T-helper 2 cell (primary cell): Measurements from ENCODE around the gene IMP4.
"Not testable (repeated sequence)": the region's sequence is repeated elsewhere in the genome, so short reads cannot be mapped to it uniquely, and the experiment has no call there.

Experiments
- DNase-seq, 5 experiments: peaks; one replicate each; pipeline versions ENCODE4 v3.0.0 to v3.0.0-alpha.2; 2012 to 2022
- total RNA-seq, 2 donors: gene quantifications; one replicate each; lab custom pipeline; 2026; lab: John Stamatoyannopoulos, UW

IMP4 gene, protein sequence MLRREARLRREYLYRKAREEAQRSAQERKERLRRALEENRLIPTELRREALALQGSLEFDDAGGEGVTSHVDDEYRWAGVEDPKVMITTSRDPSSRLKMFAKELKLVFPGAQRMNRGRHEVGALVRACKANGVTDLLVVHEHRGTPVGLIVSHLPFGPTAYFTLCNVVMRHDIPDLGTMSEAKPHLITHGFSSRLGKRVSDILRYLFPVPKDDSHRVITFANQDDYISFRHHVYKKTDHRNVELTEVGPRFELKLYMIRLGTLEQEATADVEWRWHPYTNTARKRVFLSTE
- total RNA-seq = 54.1 to 64.2 reads per million in 2 donors

DNA sequence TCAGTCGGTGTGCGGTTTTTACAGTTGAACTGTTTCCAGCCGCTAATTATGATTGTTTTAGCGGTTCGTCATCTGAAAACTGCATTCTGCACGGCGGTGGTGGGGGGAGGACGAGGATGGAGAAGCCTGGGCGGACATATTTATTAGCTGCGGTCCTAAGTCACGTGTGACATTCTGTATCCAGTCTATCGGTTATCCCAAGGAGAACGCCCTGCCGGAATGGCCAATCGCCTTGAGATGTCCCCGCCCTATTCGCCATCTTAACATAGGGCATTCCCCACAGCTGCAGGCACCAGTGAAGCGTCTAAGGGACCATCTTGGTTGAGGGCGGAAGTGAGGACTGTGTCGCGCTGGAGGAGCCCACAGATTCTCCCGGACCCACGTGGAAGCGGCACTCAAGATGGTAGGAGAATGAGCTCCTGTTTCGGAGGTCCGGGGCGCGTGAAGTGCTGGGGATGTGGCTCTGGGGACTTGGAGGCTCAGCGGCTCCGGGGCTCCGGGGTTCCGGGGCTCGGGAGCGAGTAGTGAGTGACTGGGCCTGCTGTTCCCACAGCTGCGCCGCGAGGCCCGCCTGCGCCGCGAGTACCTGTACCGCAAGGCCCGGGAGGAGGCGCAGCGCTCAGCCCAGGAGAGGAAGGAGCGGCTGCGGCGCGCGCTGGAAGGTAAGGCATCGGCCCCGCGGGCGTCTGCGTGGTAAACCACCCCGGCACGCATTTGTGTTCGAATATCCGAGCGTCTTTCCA is at the start of gene IMP4:
Gene IMP4 (plus strand): TSS at position 365 of the 743 bp plus-strand sequence. CDS start 36 bp downstream, at position 401.
- DNase-seq = peak; percentile 69 to 99 (median 94)

DNA sequence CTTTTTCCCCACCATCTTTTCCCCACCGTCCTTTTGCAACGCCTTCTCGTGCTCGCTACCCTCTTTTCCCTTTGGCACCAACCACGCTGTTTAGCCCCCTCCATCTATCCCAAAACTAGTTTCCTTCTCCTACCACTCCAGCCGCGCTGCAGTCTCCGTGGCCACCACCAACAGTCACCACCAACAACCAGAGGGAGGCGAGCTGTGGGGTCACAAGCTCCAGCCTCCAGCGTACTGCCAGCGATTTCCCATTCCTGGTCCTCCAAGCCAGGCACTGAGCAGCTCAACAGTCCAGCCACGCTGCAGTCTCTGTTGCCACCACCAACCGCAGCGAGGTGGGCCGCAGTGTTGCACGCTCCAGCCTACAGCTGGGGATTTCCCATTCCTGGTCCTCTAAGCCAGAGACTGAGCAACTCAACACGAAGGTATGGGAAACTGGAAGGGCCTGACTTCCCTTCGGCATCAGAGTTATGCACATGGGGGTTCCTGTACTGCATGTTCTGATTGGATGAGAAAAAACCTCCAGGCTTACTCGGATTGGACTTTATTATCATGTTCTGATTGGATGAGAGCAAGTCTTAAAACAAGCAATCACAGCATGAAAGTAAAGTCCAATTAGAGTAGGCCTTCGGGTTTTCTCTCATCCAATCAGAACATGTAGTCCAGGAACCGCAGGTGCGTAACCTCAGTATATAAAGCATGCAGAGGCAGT is 42.3 kb upstream of the IMP4 start:
- DNase-seq = no peak

DNA sequence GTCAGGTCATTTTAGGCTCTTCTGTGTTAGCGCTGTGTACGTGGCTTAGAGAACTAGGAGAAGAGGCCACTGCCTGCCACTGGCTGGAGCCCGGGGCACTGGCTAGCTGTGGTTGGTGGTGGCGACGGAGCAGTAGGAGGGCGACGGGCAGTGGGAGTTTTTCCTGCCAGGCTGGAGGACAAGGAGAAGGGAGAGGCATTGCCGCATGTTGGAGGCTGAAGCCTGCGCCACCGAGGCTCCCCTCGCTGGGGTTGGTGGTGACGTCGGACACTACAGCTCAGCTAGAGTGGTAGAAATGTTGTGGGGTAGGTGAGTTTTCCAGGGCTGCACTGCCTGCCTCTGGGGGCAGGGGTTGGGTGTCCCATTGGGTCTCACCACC is 41.7 kb upstream of the IMP4 start:
- no peak for DNase-seq

DNA sequence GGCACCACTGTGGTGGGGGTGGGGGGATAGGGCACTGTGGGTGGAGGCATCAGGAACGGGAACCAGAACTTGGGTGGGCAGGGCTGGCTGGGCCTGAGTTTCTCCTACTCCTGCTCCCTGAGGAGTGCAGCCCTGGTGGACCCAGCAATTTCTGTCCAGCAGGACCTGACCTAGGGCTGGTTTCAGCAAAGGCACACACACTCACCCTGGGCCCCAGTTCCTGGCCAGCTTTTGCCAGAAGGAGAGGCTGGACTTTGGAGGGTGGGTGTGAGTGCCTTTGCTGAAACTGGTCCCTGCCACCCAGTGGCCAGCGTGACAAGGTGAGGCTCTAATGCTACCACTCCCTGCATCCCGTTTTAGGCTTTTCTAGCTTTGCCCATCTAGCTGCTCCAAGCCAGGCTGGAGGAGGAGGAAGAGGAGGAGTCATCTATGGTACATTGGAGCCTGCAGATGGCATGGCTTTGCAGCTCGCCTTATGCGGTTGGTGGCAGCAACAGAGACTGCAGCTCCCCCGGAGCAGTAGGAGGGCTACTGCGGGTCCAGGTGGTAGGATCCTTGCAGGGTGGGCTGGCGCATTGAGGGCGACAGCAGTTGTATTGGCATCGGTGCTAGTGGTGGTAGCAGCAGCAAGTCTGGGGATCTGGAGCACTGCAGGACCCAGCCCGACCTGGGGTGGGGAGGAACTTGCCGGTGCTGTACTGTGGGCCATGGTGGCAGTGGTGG is 40.4 kb upstream of the IMP4 start:
- DNase-seq = no peak

DNA sequence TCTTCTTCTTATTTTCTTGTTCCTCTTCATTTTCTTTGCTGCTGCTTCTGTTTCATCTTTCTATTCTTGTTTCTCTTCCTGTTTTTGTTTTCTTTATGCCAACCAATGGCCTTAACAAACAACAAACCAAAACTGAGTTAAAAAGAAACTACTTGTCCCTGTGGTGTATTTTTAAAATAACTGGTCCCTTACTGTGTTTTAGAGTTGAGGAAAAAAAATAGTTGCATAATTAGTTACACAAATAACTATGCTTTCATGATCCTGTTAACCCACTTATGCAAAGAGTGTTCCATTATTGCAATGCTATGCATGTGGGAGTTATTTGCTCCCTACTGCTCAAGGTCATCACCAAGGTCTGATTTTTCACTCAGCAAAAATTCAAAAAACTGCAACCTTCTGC is 39.5 kb upstream of the IMP4 start:
- no peak for DNase-seq

DNA sequence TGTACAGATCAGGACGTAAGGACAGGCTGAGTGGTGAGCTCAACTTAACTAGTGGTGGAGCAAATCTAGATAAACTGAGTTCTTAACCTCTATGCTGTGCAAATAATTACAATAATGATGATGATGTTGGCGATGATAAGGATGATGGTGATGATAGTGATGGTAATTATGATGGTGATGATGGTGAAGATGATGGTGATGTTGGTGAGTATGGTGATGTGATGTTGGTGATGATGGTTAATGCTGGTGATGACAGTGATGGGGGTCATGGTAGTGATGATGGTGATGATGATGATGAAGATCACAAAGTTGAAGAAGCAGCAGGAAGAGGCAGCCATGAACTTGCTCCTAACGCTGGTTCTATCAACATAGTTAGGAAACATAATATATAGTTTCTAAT is 38.0 kb upstream of the IMP4 start:
- no peak for DNase-seq

DNA sequence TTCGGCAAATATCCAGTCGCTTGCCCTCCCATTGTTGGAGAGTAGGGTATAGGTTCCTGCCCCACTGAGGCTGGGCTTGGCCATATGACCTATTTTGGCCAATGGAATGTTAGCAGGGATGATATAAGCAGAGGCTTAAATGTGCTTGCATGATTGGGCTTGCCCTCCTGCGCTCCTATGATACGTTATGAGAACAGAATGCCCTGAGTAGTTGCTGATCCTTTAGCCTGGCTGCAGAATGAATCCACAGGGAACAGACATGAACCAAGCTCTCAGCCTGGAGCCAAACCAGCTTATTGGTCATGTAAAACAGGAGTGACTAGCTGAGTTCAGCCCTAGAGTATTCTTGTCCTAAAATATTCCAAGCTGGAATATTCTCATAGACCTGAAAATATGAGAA is 34.8 kb upstream of the IMP4 start:
- DNase-seq = no peak

DNA sequence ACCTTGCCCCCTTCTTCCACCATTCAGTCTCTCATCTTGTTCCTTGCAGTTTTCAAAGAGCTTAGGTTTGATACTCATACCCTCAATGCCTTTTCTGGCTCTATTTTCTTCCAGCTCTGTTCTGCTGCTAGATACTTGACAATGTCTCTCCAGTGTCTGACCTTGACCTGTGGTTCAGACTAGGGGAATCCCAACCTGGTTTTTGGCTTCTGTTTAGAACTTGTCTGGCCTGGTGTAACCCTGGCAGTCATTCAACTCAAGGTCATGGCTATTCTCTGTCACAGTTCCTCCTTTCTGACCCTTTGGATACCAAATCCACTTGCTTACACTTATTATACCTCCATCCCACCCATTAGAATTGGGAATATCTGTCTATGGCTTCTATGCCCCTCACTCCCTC is 31.8 kb upstream of the IMP4 start:
- no peak for DNase-seq

DNA sequence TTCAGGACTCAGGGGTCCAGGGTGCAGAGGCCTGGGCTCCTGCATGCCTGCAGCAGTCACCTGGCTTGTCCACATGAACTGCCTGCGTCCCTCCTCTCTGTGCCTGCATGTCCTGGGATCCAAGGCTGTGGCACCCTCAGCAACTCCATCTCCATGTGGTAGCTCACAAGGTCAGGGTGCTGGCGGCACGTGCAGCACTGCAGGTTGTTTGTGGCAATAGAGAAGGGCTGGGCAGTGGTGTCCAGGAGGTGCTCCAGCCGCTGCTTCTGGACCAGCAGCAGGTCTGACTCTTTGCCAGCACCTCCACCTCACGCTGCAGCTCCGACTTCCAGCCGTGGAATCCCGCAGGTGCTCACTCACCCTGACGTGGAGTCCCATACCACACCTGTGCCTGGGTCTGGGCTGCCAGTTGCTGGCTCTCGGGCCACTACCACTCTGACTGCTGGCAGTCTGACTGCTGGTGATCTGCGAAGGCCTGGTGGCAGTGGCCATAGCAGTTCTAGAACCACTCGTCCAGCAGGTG is 28.8 kb upstream of the IMP4 start:
- DNase-seq = no peak

DNA sequence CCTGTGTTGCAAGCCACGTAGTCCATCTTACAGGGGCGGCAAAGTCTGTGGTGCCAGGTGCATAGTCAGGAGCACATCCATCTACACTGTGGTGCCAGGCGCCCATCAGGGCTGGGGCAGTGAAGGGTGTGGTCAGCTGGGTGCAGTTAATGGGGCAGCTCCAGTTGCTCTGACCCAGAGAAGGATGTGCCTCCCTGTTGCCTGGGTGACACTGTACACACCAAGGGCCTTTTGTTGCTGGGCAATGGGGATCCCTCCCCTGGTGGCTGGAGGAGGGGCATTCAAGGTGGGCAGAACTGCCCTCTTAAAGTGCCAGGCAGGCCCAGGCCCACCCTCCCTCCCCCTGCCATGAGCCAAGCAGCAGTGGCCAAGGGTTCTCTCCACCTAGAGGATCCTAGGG is 28.3 kb upstream of the IMP4 start:
- no peak for DNase-seq

DNA sequence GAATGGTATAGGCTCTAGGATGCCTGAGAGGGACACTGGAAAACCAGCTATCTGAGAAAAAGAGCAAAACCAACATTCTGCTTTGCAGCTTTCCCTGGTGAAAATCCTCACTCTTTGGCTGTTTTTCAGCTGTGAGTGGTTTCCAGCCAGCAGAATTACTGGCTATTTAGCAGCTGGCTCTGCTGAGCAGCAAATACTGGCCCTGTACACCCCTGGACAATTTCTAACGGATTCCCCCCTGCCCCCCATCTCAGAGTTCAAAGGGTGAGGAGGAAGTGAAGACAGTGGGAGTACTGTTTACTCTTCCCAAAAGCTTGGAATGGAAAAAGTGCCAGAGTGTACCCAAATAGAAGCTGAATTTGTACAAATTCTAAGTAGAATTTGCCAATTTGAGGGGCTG is 26.1 kb upstream of the IMP4 start:
- no peak for DNase-seq

DNA sequence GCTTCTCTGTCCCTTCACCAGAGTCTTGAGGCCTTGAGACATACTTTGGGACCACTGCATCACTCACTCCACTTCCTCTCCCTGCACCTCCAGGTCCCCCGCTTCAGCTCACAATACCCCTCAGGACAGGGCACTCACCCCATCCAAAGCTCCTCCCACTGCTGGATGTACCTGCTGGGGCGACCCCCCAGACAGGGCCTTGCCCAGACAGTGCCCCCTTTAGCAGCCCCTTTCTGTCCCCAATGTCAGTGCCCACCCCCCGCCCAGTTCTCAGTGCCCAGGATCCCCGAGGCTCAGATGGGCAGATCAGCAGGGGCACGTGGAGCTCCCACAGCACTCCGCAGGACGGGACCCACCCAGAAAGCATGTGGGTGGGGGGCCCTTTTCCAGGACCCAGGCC is 23.8 kb upstream of the IMP4 start:
- no peak for DNase-seq

DNA sequence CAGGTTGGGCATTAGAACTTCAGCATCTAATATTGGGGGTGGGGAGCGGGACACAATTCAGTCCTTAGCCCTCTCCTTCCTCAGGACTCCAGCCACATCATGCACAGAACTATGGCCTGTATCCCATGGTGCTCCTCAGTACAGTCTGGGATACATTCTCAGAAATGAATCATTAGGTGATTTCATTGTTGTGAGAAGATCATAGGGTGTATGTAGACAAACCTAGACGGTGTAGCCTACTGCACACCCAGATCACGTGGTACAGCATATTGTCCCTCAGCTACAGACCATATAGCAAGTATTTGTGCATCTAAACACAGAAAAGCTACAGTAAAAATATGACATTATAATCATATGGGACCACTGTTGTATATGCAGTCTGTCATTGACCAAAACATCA is 23.2 kb upstream of the IMP4 start:
- no peak for DNase-seq

DNA sequence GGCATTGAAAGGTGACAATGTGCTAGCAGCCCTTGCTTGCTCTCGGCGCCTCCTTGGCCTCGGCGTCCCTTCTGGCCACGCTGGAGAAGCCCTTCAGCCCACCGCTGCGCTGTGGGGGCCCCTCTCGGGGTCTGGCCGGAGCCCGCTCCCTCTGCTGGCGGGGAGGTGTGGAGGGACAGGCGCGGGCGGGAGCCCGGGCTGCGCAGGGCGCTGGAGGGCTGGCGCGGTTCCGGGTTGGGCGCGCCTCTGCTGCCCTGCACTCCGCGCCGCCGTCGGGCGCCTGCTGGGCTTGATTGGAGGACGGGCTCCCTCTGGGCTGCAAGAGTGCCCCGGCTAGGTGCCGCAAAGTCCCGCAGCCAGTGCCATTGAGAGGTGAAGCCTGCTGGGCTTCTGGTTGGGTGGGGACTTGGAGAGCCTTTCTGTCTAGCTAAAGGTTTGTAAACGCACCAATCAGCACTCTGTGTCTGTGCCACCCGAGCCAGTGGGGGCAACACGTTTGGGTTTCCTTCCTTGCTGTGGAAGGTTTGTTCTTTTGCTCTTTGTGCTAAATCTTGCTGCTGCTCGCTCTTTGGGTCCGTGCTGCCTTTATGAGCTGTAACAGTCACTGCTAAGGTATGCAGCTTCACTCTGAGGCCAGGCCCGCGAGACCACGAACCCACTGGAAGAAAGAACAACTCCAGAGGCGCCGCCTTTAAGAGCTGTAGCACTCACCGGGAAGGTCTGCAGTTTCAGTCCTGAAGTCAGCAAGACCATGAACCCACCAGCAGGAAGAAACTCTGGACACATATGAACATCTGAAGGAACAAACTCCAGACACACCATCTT is 14.8 kb upstream of the IMP4 start:
- DNase-seq = no peak

DNA sequence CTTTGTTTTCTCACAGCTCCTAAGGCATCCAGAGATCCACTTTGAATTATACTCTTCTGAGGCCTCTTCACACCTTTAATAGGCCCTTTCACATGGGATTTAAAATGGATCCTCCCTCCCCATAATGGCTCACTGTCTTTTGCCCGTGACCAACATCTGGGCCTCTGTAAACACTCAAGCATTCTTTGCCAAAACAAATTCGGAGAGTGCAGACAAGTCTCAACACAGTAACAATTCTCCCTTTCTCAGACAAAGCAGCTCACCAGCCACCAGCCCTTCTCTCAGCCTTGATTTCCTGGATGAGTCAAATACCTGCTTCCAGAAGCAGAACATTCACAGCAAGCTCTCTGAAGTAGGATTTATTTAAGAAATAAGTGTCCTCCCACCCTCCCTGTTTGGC is 14.0 kb upstream of the IMP4 start:
- DNase-seq = no peak

DNA sequence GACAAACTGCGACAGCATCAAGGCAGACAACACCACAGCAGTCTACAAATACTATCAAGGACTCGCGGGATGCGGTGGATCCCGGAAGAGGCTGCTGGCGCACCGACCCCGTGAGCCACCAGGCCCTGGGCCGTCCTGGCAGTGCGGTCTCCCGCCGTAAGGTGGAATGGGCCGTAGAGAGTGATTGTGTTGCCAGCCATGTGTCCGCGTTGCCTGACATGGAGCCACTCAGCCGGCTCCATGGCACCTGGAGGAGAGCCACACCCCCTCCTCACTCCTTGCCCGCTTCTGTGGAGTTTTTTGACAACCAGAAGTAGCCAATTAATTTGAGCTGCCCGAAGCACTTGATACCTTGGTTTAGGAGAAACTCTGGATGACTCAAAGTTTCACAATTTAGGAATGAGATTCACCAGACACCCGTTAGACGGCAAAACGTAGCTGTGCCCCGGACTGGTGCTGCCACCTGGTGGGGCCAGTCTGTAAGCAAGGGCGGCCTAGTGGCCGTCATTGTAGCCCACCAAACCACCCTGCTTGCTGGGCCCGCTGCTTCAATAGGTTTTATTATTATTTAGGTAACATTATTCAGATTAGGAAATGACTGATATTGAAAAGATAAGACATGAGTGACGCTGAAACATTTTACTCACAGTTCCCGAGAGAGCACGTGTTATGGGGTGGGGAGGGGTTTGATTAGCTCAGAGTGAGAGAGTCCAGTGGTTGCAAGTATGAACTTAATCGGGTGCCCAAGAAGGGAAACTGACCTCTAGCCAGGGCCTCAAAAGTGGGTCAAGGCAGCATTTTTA is 10.2 kb upstream of the IMP4 start:
- DNase-seq = peak; percentile 37 to 69 (median 52)

DNA sequence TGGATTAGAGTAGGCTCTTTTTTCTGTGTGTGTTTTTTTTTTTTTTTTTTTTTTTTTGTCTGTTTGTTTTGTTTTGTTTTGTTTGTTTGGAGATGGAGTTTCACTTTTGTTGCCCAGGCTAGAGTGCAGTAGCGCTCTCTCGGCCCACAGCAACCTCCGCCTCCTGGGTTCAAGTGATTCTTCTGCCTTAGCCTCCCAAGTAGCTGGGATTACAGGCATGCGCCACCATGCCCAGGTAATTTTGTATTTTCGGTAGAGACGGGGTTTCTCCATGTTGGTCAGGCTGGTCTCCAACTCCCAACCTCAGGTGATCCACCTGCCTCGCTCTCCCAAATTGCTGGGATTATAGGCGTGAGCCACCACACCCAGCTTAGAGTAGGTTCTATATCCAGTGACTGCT is 9.4 kb upstream of the IMP4 start:
- not testable (repeated sequence) for DNase-seq

DNA sequence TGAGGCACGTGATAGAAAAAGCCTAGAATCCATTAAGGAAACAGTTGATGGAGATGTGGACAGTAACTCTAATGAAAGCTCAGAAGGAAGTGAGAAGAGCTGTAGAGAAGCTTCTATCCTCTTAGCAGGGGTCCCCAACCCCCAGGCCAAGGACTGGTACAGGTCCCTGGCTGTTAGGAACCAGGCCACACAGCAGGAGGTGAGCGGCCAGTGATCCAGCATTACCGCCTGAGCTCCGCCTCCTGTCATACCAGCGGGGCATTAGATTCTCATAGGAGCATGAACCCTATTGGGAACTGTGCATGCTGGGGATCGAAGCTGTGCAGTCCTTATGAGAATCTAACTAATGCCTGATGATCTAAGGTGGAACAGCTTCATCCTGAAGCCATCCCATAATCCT is 8.7 kb upstream of the IMP4 start:
- DNase-seq = no peak

DNA sequence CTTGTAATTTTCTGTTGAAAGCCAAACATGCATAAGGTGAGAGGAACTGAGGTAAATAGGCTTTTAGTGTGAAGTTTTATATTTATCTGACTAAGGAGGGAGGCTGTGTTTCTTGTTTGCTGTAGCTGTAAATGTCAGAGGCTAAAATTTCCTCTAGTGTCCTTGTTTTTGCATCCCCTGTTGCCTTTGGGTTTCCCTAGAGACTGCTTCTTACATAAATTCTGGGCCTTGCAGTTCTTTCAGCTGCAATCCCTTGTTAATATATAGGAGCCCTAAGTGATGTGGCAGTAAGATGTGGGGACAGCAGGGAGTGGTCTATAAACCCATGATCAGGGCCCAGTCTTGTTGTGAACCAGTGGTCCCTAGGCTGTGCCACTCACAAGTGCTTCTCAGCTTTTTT is 7.5 kb upstream of the IMP4 start:
- DNase-seq = no peak

DNA sequence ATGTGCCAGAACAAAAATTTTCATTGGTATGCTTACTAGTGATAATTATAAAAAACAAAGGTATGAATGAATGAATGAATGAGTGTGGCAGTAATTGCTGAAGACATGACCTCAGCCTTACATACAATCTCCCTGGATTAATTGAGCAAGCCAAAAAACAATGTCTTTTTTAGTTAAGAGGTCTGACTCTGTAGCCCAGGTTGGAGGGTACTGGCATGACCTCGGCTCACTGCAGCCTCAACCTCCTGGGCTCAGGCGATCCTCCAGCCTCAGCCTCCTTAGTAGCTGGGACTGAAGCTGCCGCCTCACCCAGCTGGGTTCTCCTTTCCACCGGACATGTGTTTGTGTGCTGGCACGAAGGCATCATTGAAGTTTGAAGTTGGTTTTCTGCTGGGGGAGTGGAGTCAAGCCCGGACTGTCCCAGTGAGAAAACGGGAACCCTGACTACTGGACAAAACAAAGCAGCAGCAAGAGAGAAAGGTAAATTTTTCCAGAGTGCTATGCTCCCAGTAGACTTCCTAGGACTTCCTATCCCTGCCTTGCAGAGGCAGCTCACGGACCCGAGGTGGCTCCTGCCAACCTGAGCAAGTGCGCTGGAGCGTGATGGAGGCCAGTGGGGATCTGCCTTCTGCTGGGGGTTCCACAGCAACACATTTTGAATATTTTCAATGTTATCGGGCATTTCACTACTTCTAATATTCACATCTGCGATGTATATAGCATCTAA is 6.4 kb upstream of the IMP4 start:
- DNase-seq = no peak
